ENCODE measurements around the gene BICC1. TPM values are rescaled to one million over a fixed set of nuclear protein-coding genes. Genes with fewer than 3 reads are reported as not detected.

BICC1 gene
- total and polyA plus RNA-seq, 2 of the 13 experiments (the other 11 are each of a cell fraction or from before 2014, with no cell fraction given): 0.18 to 1.5 TPM

GRCh38 chr10:58529077-58529728, 16.5 kb downstream of the BICC1 start:
- intact Hi-C loops (cut with micrococcal nuclease; ENCODE audit: unreplicated experiment): no loop called here
- ATAC-seq: no peak
- H3K79me2 ChIP-seq (ENCODE audit: insufficient read depth, low read length): no peaks in the 10 kb centered on the region
- TF ChIP-seq ZFP37 (CRISPR knock-in tag; IDR thresholded peaks at IDR 0.05; ENCODE audit: borderline replicate concordance) (no peak), ZBTB42 (CRISPR knock-in tag; IDR thresholded peaks at IDR 0.05) (no peak), ZNF292 (CRISPR knock-in tag; IDR thresholded peaks at IDR 0.05; ENCODE audit: borderline replicate concordance, low read depth) (no peak), HHEX (CRISPR knock-in tag; IDR thresholded peaks at IDR 0.05) (no peak), ZSCAN9 (CRISPR knock-in tag; IDR thresholded peaks at IDR 0.05; ENCODE audit: borderline replicate concordance) (no peak), MAFF (IDR thresholded peaks at IDR 0.05; ENCODE audit: low read depth, low read length) (no peak), ZC3H13 (CRISPR knock-in tag; IDR thresholded peaks at IDR 0.05) (no peak), BCLAF1 (IDR thresholded peaks at IDR 0.05) (no peak), KIAA2018 (CRISPR knock-in tag; IDR thresholded peaks at IDR 0.05; ENCODE audit: borderline replicate concordance) (no peak), PCBP2 (optimal IDR thresholded peaks at IDR 0.05; ENCODE audit: low read depth, low read length, poor library complexity, severe bottlenecking) (no peak), NR2F1 (CRISPR knock-in tag; IDR thresholded peaks at IDR 0.05) (no peak), ZSCAN5A (CRISPR knock-in tag; IDR thresholded peaks at IDR 0.05; ENCODE audit: borderline replicate concordance) (no peak)

More at GRCh38 chr10:58529077-58529728, 16.5 kb downstream of the BICC1 start:
- DNase-seq (ENCODE audit: low spot score) (no peak), FAIRE-seq (no peak)
- Histone ChIP-seq H3K4me1 (ENCODE audit: insufficient read depth, low read length) (no peaks in the 10 kb centered on the region), H3K27ac (ENCODE audit: extremely low read length, insufficient read depth, low read length) (no peak overlapping the region), H3K4me2 (ENCODE audit: low read depth, low read length) (no peak overlapping the region), H3K9me3 (ENCODE audit: low read length) (peaks cover 5% of the 10 kb centered on the region; the same call in 1 of the 2 replicates), H3K4me3 (replicated peaks in 1 of 3; ENCODE audit: insufficient read depth in 1 of 3, low read depth in 2 of 3, low read length in 3 of 3) (no peak overlapping the region), H2AFZ (ENCODE audit: low read length) (no peak overlapping the region), H4K20me1 (ENCODE audit: insufficient read depth, low read length) (no peaks in the 10 kb centered on the region), H3K36me3 (replicated peaks in 1 of 2; ENCODE audit: control insufficient read depth in 1 of 2, insufficient read depth in 2 of 2, low read length in 2 of 2) (no peaks in the 10 kb centered on the region), H3K9ac (ENCODE audit: insufficient read depth, low read depth, low read length) (no peak overlapping the region), H3K27me3 (ENCODE audit: control insufficient read depth in 1 of 2, insufficient read depth in 2 of 2, low read length in 2 of 2) (no peaks in the 10 kb centered on the region)
- no TSS peak for BruUV-seq (replicated peaks)
- CTCF ChIA-PET (ENCODE audit: low intra/inter-chr PET ratio, low total read pairs): no interaction called here
- POLR2A ChIA-PET: no interaction called here
- 63% methylated on average over 3 of the region's 3 CpGs for WGBS (ENCODE audit: low lambda C conversion rate)
- in situ Hi-C loops (cut with HindIII; ENCODE audit: extremely low pct_ligation_motif_present, low pct_unique_long_range_greater_than_20kb): no loop called here
